ENCODE results near the gene CCL24. TPM values are rescaled to one million over a fixed set of nuclear protein-coding genes. Genes with fewer than 3 reads are reported as not detected.
"Not testable (repeated sequence)": the region's sequence is repeated elsewhere in the genome, so short reads cannot be mapped to it uniquely, and the experiment has no call there.

CCL24 gene
- polyA plus RNA-seq: 10 to 100 TPM in 3 of 4 donors, 1 to 10 TPM in 1; 2.9 to 76.7 (median 31.6) TPM
- long read RNA-seq, donor 1, transcript CCL24-201 (3 exons, 582 nt): major isoform, 19 of 19 reads
- long read RNA-seq, donor 1, partial matches to known transcripts: 0 of 19 reads
- long read RNA-seq, donor 1, other reads (novel, unspliced or antisense): 0 of 19 reads
- long read RNA-seq, donor 2, transcript CCL24-201 (3 exons, 582 nt): major isoform, 12 of 12 reads
- long read RNA-seq, donor 2, partial matches to known transcripts: 0 of 12 reads
- long read RNA-seq, donor 2, other reads (novel, unspliced or antisense): 0 of 12 reads
- long read RNA-seq, donor 3, transcript CCL24-201 (3 exons, 582 nt): major isoform, 7 of 7 reads
- long read RNA-seq, donor 3, partial matches to known transcripts: 0 of 7 reads
- long read RNA-seq, donor 3, other reads (novel, unspliced or antisense): 0 of 7 reads
- long read RNA-seq, donor 4: 0 reads
- long read RNA-seq, donor 5, partial matches to known transcripts: 0 of 3 reads
- long read RNA-seq, donor 5, other reads (novel, unspliced or antisense): 0 of 3 reads
- long read RNA-seq, donor 6, transcript CCL24-201 (3 exons, 582 nt): major isoform, 16 of 16 reads
- long read RNA-seq, donor 6, partial matches to known transcripts: 0 of 16 reads
- long read RNA-seq, donor 6, other reads (novel, unspliced or antisense): 0 of 16 reads
- long read RNA-seq, donor 7: 0 reads
- long read RNA-seq, donor 8: 0 reads
- long read RNA-seq, donor 9, partial matches to known transcripts: 0 of 4 reads
- long read RNA-seq, donor 9, other reads (novel, unspliced or antisense): 0 of 4 reads
- long read RNA-seq, donor 10, partial matches to known transcripts: 0 of 2 reads
- long read RNA-seq, donor 10, other reads (novel, unspliced or antisense): 0 of 2 reads

- no peaks in the 10 kb centered on the region for H3K36me3 ChIP-seq (ENCODE audit: control insufficient read depth in 3 of 3, insufficient read depth in 2 of 3, low read depth in 1 of 3, low read length in 3 of 3)
- DNase-seq: no peak
- no peaks in the 10 kb centered on the region for H3K9me3 ChIP-seq (ENCODE audit: control insufficient read depth in 2 of 2, insufficient read depth in 1 of 2, low read depth in 1 of 2, low read length in 1 of 2)
- no peak for FAIRE-seq
- H3K4me1 ChIP-seq (ENCODE audit: control insufficient read depth in 3 of 3, insufficient read depth in 2 of 3, low read depth in 1 of 3, low read length in 2 of 3): no peaks in the 10 kb centered on the region
- no peak within 1 kb of the TSS for H3K4me3 ChIP-seq (ENCODE audit: low read depth in 1 of 3, low read length in 3 of 3)
- H3K27ac ChIP-seq (ENCODE audit: low read depth in 1 of 3, low read length in 2 of 3): no peak within 1 kb of the TSS
- whole genome bisulfite sequencing, 3 donors: 56 to 60% (median 59%) methylated on average over 7 of the region's 7 CpGs
- H3K27me3 ChIP-seq (ENCODE audit: control insufficient read depth in 3 of 3, insufficient read depth in 3 of 3, low read length in 3 of 3): no peaks in the 10 kb centered on the region
Observed at GRCh38 chr7:75813781-75814236, at the start of gene CCL24. TSS of gene CCL24 (minus strand) at chr7:75813806. CDS start at chr7:75813715, 91 bp downstream.

- H3K36me3 ChIP-seq (ENCODE audit: control insufficient read depth in 3 of 3, insufficient read depth in 2 of 3, low read depth in 1 of 3, low read length in 3 of 3): no peaks in the 10 kb centered on the region
- H3K4me1 ChIP-seq (ENCODE audit: control insufficient read depth in 3 of 3, insufficient read depth in 2 of 3, low read depth in 1 of 3, low read length in 2 of 3): no peaks in the 10 kb centered on the region
- 67 to 84% (median 79%) methylated on average over 4 of the region's 4 CpGs for WGBS, 3 donors
- DNase-seq (no peak), FAIRE-seq (no peak)
- no peak overlapping the region for H3K4me3 ChIP-seq (ENCODE audit: low read depth in 1 of 3, low read length in 3 of 3)
- H3K27me3 ChIP-seq (ENCODE audit: control insufficient read depth in 3 of 3, insufficient read depth in 3 of 3, low read length in 3 of 3): no peaks in the 10 kb centered on the region
- H3K9me3 ChIP-seq (ENCODE audit: control insufficient read depth in 2 of 2, insufficient read depth in 1 of 2, low read depth in 1 of 2, low read length in 1 of 2): no peaks in the 10 kb centered on the region
- peak overlapping the region in 1 of 3 donors; percentile 21 for H3K27ac ChIP-seq (ENCODE audit: low read depth in 1 of 3, low read length in 2 of 3)
Observed at GRCh38 chr7:75861636-75862035, 48.0 kb upstream of the CCL24 start.

- H3K9me3 ChIP-seq (ENCODE audit: control insufficient read depth in 2 of 2, insufficient read depth in 1 of 2, low read depth in 1 of 2, low read length in 1 of 2): no peaks in the 10 kb centered on the region
- FAIRE-seq: no peak
- H3K4me3 ChIP-seq (ENCODE audit: low read depth in 1 of 3, low read length in 3 of 3): no peak overlapping the region
- H3K27ac ChIP-seq (ENCODE audit: low read depth in 1 of 3, low read length in 2 of 3): no peak overlapping the region
- H3K27me3 ChIP-seq (ENCODE audit: control insufficient read depth in 3 of 3, insufficient read depth in 3 of 3, low read length in 3 of 3): no peaks in the 10 kb centered on the region
- no peaks in the 10 kb centered on the region for H3K36me3 ChIP-seq (ENCODE audit: control insufficient read depth in 3 of 3, insufficient read depth in 2 of 3, low read depth in 1 of 3, low read length in 3 of 3)
- no peaks in the 10 kb centered on the region for H3K4me1 ChIP-seq (ENCODE audit: control insufficient read depth in 3 of 3, insufficient read depth in 2 of 3, low read depth in 1 of 3, low read length in 2 of 3)
- DNase-seq: no peak
Observed at GRCh38 chr7:75858410-75858809, 44.8 kb upstream of the CCL24 start.

DNA sequence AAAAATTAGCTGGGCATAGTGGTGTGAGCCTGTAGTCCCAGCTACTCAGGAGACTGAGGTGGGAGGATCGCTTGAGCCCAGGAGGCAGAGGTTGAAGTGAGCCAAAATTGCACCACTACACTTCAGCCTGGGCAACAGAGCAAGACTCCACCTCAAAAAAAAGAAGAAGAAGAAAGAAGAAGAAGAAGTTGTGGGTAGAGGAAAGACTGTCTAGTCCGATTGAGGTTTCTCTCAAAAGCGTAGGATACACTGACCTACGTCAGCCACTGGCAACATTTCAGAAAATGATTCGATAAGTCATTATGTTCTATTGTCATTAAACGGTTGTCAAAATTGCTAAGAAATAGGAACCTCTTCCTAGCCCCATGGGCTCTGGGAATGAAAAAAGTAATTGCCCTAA, 42.9 kb upstream of the CCL24 start:
- no peaks in the 10 kb centered on the region for H3K36me3 ChIP-seq (ENCODE audit: control insufficient read depth in 3 of 3, insufficient read depth in 2 of 3, low read depth in 1 of 3, low read length in 3 of 3)
- 79 to 90% (median 79%) methylated on average over 6 of the region's 6 CpGs for WGBS, 3 donors
- FAIRE-seq: no peak

DNA sequence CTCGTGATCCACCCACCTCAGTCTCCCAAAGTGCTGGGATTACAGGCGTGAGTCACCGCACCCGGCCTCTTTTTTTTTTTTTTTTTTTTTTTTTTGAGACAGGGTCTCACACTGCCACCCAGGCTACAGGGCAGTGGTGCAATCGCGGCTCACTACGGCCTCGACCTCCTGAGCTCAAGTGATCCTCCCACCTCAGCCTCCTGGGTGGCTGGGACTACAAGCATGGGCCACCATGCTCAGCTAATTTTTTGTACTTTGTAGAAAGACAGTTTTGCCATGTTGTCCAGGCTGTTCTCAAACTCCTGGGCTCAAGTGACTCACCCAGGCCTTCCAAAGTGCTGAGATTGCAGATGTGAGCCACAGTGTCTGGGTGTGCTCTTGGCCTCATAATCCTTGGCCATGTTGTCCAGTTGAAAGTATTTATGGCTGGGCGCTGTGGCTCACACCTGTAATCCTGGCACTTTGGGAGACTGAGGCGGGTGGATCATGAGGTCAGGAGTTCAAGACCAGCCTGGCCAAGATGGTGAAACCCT, 41.3 kb upstream of the CCL24 start:
- H3K27me3 ChIP-seq (ENCODE audit: control insufficient read depth in 3 of 3, insufficient read depth in 3 of 3, low read length in 3 of 3); H3K36me3 ChIP-seq (ENCODE audit: control insufficient read depth in 3 of 3, insufficient read depth in 2 of 3, low read depth in 1 of 3, low read length in 3 of 3); H3K4me1 ChIP-seq (ENCODE audit: control insufficient read depth in 3 of 3, insufficient read depth in 2 of 3, low read depth in 1 of 3, low read length in 2 of 3); FAIRE-seq; H3K4me3 ChIP-seq (ENCODE audit: low read depth in 1 of 3, low read length in 3 of 3); DNase-seq; H3K9me3 ChIP-seq (ENCODE audit: control insufficient read depth in 2 of 2, insufficient read depth in 1 of 2, low read depth in 1 of 2, low read length in 1 of 2); H3K27ac ChIP-seq (ENCODE audit: low read depth in 1 of 3, low read length in 2 of 3): not testable (repeated sequence)
- 81 to 92% (median 86%) methylated on average over 8 to 10 of the region's 10 CpGs for WGBS, 3 donors

More for the DNA sequence above, 42.9 kb upstream of the CCL24 start:
- H3K27ac ChIP-seq (ENCODE audit: low read depth in 1 of 3, low read length in 2 of 3): no peak overlapping the region
- no peak overlapping the region for H3K4me3 ChIP-seq (ENCODE audit: low read depth in 1 of 3, low read length in 3 of 3)
- no peaks in the 10 kb centered on the region for H3K4me1 ChIP-seq (ENCODE audit: control insufficient read depth in 3 of 3, insufficient read depth in 2 of 3, low read depth in 1 of 3, low read length in 2 of 3)
- no peaks in the 10 kb centered on the region for H3K9me3 ChIP-seq (ENCODE audit: control insufficient read depth in 2 of 2, insufficient read depth in 1 of 2, low read depth in 1 of 2, low read length in 1 of 2)
- no peaks in the 10 kb centered on the region for H3K27me3 ChIP-seq (ENCODE audit: control insufficient read depth in 3 of 3, insufficient read depth in 3 of 3, low read length in 3 of 3)
- DNase-seq: no peak

GRCh38 chr7:75854233-75854632, 40.6 kb upstream of the CCL24 start:
- Histone ChIP-seq H3K9me3 (ENCODE audit: control insufficient read depth in 2 of 2, insufficient read depth in 1 of 2, low read depth in 1 of 2, low read length in 1 of 2) (no peaks in the 10 kb centered on the region), H3K4me3 (ENCODE audit: low read depth in 1 of 3, low read length in 3 of 3) (no peak overlapping the region), H3K4me1 (ENCODE audit: control insufficient read depth in 3 of 3, insufficient read depth in 2 of 3, low read depth in 1 of 3, low read length in 2 of 3) (no peaks in the 10 kb centered on the region), H3K27ac (ENCODE audit: low read depth in 1 of 3, low read length in 2 of 3) (no peak overlapping the region), H3K27me3 (ENCODE audit: control insufficient read depth in 3 of 3, insufficient read depth in 3 of 3, low read length in 3 of 3) (no peaks in the 10 kb centered on the region), H3K36me3 (ENCODE audit: control insufficient read depth in 3 of 3, insufficient read depth in 2 of 3, low read depth in 1 of 3, low read length in 3 of 3) (no peaks in the 10 kb centered on the region)
- DNase-seq: no peak
- FAIRE-seq: no peak
- 84 to 91% (median 86%) methylated on average over 5 of the region's 5 CpGs for WGBS, 3 donors

GRCh38 chr7:75850235-75850634, 36.6 kb upstream of the CCL24 start:
- DNase-seq (no peak), FAIRE-seq (no peak)
- H3K27ac ChIP-seq (ENCODE audit: low read depth in 1 of 3, low read length in 2 of 3): no peak overlapping the region
- no peaks in the 10 kb centered on the region for H3K9me3 ChIP-seq (ENCODE audit: control insufficient read depth in 2 of 2, insufficient read depth in 1 of 2, low read depth in 1 of 2, low read length in 1 of 2)
- H3K4me3 ChIP-seq (ENCODE audit: low read depth in 1 of 3, low read length in 3 of 3): no peak overlapping the region
- H3K27me3 ChIP-seq (ENCODE audit: control insufficient read depth in 3 of 3, insufficient read depth in 3 of 3, low read length in 3 of 3): no peaks in the 10 kb centered on the region
- no peaks in the 10 kb centered on the region for H3K4me1 ChIP-seq (ENCODE audit: control insufficient read depth in 3 of 3, insufficient read depth in 2 of 3, low read depth in 1 of 3, low read length in 2 of 3)
- H3K36me3 ChIP-seq (ENCODE audit: control insufficient read depth in 3 of 3, insufficient read depth in 2 of 3, low read depth in 1 of 3, low read length in 3 of 3): no peaks in the 10 kb centered on the region
- 62 to 85% (median 64%) methylated on average over 4 of the region's 4 CpGs for WGBS, 3 donors

GRCh38 chr7:75849573-75849972, 36.0 kb upstream of the CCL24 start:
- no peak overlapping the region for H3K4me3 ChIP-seq (ENCODE audit: low read depth in 1 of 3, low read length in 3 of 3)
- H3K27me3 ChIP-seq (ENCODE audit: control insufficient read depth in 3 of 3, insufficient read depth in 3 of 3, low read length in 3 of 3): no peaks in the 10 kb centered on the region
- H3K4me1 ChIP-seq (ENCODE audit: control insufficient read depth in 3 of 3, insufficient read depth in 2 of 3, low read depth in 1 of 3, low read length in 2 of 3): no peaks in the 10 kb centered on the region
- no peaks in the 10 kb centered on the region for H3K36me3 ChIP-seq (ENCODE audit: control insufficient read depth in 3 of 3, insufficient read depth in 2 of 3, low read depth in 1 of 3, low read length in 3 of 3)
- 64 to 74% (median 65%) methylated on average over 3 of the region's 3 CpGs for WGBS, 3 donors
- no peaks in the 10 kb centered on the region for H3K9me3 ChIP-seq (ENCODE audit: control insufficient read depth in 2 of 2, insufficient read depth in 1 of 2, low read depth in 1 of 2, low read length in 1 of 2)
- FAIRE-seq: no peak
- peak in 1 of 2 donors; percentile 13 for DNase-seq
- no peak overlapping the region for H3K27ac ChIP-seq (ENCODE audit: low read depth in 1 of 3, low read length in 2 of 3)

Data from small intestine (tissue), 16 donors.